ENCODE results near the gene FOXO1. TPM values are rescaled to one million over a fixed set of nuclear protein-coding genes. Genes with fewer than 3 reads are reported as not detected.
A peak's percentile ranks its signal among the peaks of the same experiment; 100 is the strongest.

Gene FOXO1
- total and polyA plus RNA-seq, 12 donors = 3.4 to 31.2 (median 15.8) TPM

GRCh38 chr13:40676007-40676406, 9.6 kb upstream of the FOXO1 start:
- ATAC-seq (no peak), DNase-seq (no peak)
- TF ChIP-seq CTCF (IDR thresholded peaks at IDR 0.05) = no peak
- no peak overlapping the region for H3K4me3 ChIP-seq
- no peaks in the 10 kb centered on the region for H3K9me3 ChIP-seq
- H3K27ac ChIP-seq = no peak overlapping the region
- peaks cover 0 to 13% (median 3%) of the 10 kb centered on the region in 9 donors for H3K4me1 ChIP-seq
- intact Hi-C loops (cut with DNase I) = no loop called here
- 76 to 87% methylated on average over 2 of the region's 2 CpGs for WGBS, 2 donors
- no peaks in the 10 kb centered on the region for H3K36me3 ChIP-seq
- no peaks in the 10 kb centered on the region for H3K27me3 ChIP-seq

- no peaks in the 10 kb centered on the region for H3K9me3 ChIP-seq
- H3K27ac ChIP-seq = no peak overlapping the region
- TF ChIP-seq CTCF (IDR thresholded peaks at IDR 0.05) = no peak
- H3K36me3 ChIP-seq = no peaks in the 10 kb centered on the region
- H3K27me3 ChIP-seq = no peaks in the 10 kb centered on the region
- intact Hi-C loops (cut with DNase I) = no loop called here
- DNase-seq = no peak
- no peak for ATAC-seq
- peaks cover 0 to 10% (median 3%) of the 10 kb centered on the region in 9 donors for H3K4me1 ChIP-seq
- H3K4me3 ChIP-seq = no peak overlapping the region
Measured at GRCh38 chr13:40673414-40673813, 7.0 kb upstream of the FOXO1 start.

GRCh38 chr13:40672765-40673397, 6.4 kb upstream of the FOXO1 start:
- Histone ChIP-seq H3K4me1 (peaks cover 0 to 15% (median 7%) of the 10 kb centered on the region in 9 donors), H3K27ac (no peak overlapping the region), H3K36me3 (no peaks in the 10 kb centered on the region), H3K4me3 (no peak overlapping the region), H3K27me3 (no peaks in the 10 kb centered on the region), H3K9me3 (no peaks in the 10 kb centered on the region)
- DNase-seq (no peak), ATAC-seq (no peak)
- 80 to 87% methylated on average over 4 of the region's 4 CpGs for WGBS, 2 donors
- intact Hi-C loops (cut with DNase I) = no loop called here
- no peak for TF ChIP-seq CTCF (IDR thresholded peaks at IDR 0.05)

- WGBS, 2 donors = 57 to 58% methylated on average over 1 of the region's 1 CpG
- H3K4me3 ChIP-seq = no peak overlapping the region
- no peak overlapping the region for H3K27ac ChIP-seq
- DNase-seq (no peak), ATAC-seq (peak in 3 of 8 donors; percentile 14 to 39 (median 34))
- H3K4me1 ChIP-seq = peaks cover 0 to 22% (median 13%) of the 10 kb centered on the region in 9 donors
- intact Hi-C loops (cut with DNase I) = no loop called here
- no peak for TF ChIP-seq CTCF (IDR thresholded peaks at IDR 0.05)
- no peaks in the 10 kb centered on the region for H3K36me3 ChIP-seq
- no peaks in the 10 kb centered on the region for H3K27me3 ChIP-seq
- no peaks in the 10 kb centered on the region for H3K9me3 ChIP-seq
Measured at GRCh38 chr13:40671956-40672764, 5.7 kb upstream of the FOXO1 start.

All from heart right ventricle (tissue), 16 donors.